Measurements from ENCODE around the gene ZKSCAN1. TPM values are rescaled to one million over a fixed set of nuclear protein-coding genes. Genes with fewer than 3 reads are reported as not detected.

ZKSCAN1 gene
- total RNA-seq, 1 experiment from 2014 or later: 61.2 TPM

GRCh38 chr7:100079024-100079560 lies 63.7 kb downstream of the ZKSCAN1 start:
- peaks cover 60% of the 10 kb centered on the region for H3K79me2 ChIP-seq (ENCODE audit: insufficient read depth, low read length)
- TF ChIP-seq EZH2phosphoT487 (IDR thresholded peaks at IDR 0.05; ENCODE audit: borderline replicate concordance) (no peak), ELF1 (IDR thresholded peaks at IDR 0.05; ENCODE audit: borderline replicate concordance, low read depth) (no peak), SP1 (IDR thresholded peaks at IDR 0.05; ENCODE audit: low read depth) (no peak), POLR2AphosphoS5 (IDR thresholded peaks at IDR 0.05; ENCODE audit: low read depth, low read length) (no peak), ZBTB33 (IDR thresholded peaks at IDR 0.05; ENCODE audit: extremely low read depth, insufficient replicate concordance, low read length) (no peak), MAX (IDR thresholded peaks at IDR 0.05) (no peak), REST (IDR thresholded peaks at IDR 0.05; ENCODE audit: low read depth) (no peak), CEBPB (IDR thresholded peaks at IDR 0.05; ENCODE audit: low read depth) (no peak)
- no TSS peak for BruUV-seq (replicated peaks)
- H4K20me1 ChIP-seq (ENCODE audit: insufficient read depth): no peaks in the 10 kb centered on the region
- H3K4me2 ChIP-seq (ENCODE audit: low read length): no peak overlapping the region
- peaks cover 40 to 54% of the 10 kb centered on the region in 2 experiments for H3K36me3 ChIP-seq (ENCODE audit: control insufficient read depth in 1 of 2, insufficient read depth in 2 of 2, low read length in 2 of 2)
- no peaks in the 10 kb centered on the region for H3K9me2 ChIP-seq (ENCODE audit: insufficient read depth)
- no peaks in the 10 kb centered on the region for H3K27me3 ChIP-seq (ENCODE audit: insufficient read depth, low read length)
- no peak for DNase-seq (ENCODE audit: low read depth, low spot score)
- no peak overlapping the region for H3K4me3 ChIP-seq (replicated peaks in 1 of 2; ENCODE audit: low read depth in 1 of 2, low read length in 2 of 2)
- intact Hi-C loops (cut with micrococcal nuclease): no loop called here
- H2AFZ ChIP-seq (ENCODE audit: low read depth, low read length, poor library complexity, severe bottlenecking): no peak overlapping the region
- H3K4me1 ChIP-seq (ENCODE audit: control insufficient read depth in 1 of 2, insufficient read depth in 2 of 2, low read length in 2 of 2): peaks cover 11 to 24% of the 10 kb centered on the region in 2 experiments
- RAD21 ChIA-PET (ENCODE audit: low non-redundant PET in 1 of 2, low total read pairs in 2 of 2, uncharacterized antibody in 2 of 2, unreplicated experiment in 2 of 2): no interaction called here
- H3K27ac ChIP-seq (ENCODE audit: low read depth, low read length): no peak overlapping the region
- no peak for ATAC-seq
- no peak overlapping the region for H3K9ac ChIP-seq (ENCODE audit: low read length)
- POLR2A ChIA-PET: no interaction called here
- CTCF ChIA-PET: no interaction called here
- no peaks in the 10 kb centered on the region; a peak in 1 of 4 replicates for H3K9me3 ChIP-seq (ENCODE audit: control insufficient read depth in 1 of 2, insufficient read depth in 1 of 2, low read depth in 1 of 2, low read length in 2 of 2)
